A673 (cell line): ENCODE results near the gene HOXA13. TPM values are rescaled to one million over a fixed set of nuclear protein-coding genes. Genes with fewer than 3 reads are reported as not detected.
A peak's percentile ranks its signal among the peaks of the same experiment; 100 is the strongest.

ENCODE experiments used
- BruUV-seq: library from RNA; stranded (reverse); fragments of 400-500 nt; replicated peaks from 2 replicates; lab custom pipeline; 2021; lab: Mats Ljungman, UMichigan
- CTCF ChIA-PET: fragments of 300-600 bp; sonication (Branson Sonifier 250); formaldehyde crosslinking; loops from one replicate; lab custom pipeline; 2022; ENCODE audit warnings: antibody characterized with exemption; lab: Charles Lee
- POLR2A ChIA-PET: fragments of 300-600 bp; sonication (Branson Sonifier 250); formaldehyde crosslinking; loops from one replicate; lab custom pipeline; 2022; ENCODE audit warnings: antibody characterized with exemption; ENCODE audit not compliant: low non-redundant PET; lab: Charles Lee
- DNase-seq: peaks from one replicate; pipeline ENCODE4 v3.0.0-alpha.2; 2015; ENCODE audit warnings: low spot score
- H3K27ac ChIP-seq: fragments of 200-600 bp; sonication (generic); 2 replicates; pipeline ENCODE4 v1.5.1; 2016; ENCODE audit warnings: mixed run types, low read depth, mild to moderate bottlenecking, mixed read lengths, antibody characterized with exemption, low read length; ENCODE audit not compliant: poor library complexity, severe bottlenecking
- H3K27me3 ChIP-seq: fragments of 200-600 bp; sonication (generic); replicated peaks from 2 replicates; pipeline ENCODE4 v1.6.1; 2017; ENCODE audit warnings: mixed run types, low read depth, mild to moderate bottlenecking, mixed read lengths, antibody characterized with exemption, low read length; ENCODE audit not compliant: insufficient read depth, poor library complexity
- H3K36me3 ChIP-seq: fragments of 200-600 bp; sonication (generic); 2 replicates; pipeline ENCODE4 v1.6.1; 2016; ENCODE audit warnings: mixed run types, mild to moderate bottlenecking, mixed read lengths, antibody characterized with exemption, low read length; ENCODE audit not compliant: insufficient read depth, poor library complexity, severe bottlenecking
- H3K4me1 ChIP-seq: fragments of 200-600 bp; sonication (generic); 2 replicates; pipeline ENCODE4 v1.6.1; 2017; ENCODE audit warnings: mixed run types, mild to moderate bottlenecking, mixed read lengths, antibody characterized with exemption, low read length; ENCODE audit not compliant: insufficient read depth, poor library complexity, severe bottlenecking
- H3K4me3 ChIP-seq: fragments of 200-600 bp; sonication (generic); 2 replicates; pipeline ENCODE4 v1.5.1; 2016; ENCODE audit warnings: low read depth, mixed run types, mild to moderate bottlenecking, mixed read lengths, low read length; ENCODE audit not compliant: poor library complexity, severe bottlenecking
- H3K9me3 ChIP-seq: fragments of 200-600 bp; sonication (generic); 2 replicates; pipeline ENCODE4 v1.6.1; 2016; ENCODE audit warnings: mixed run types, low read depth, mild to moderate bottlenecking, mixed read lengths, antibody characterized with exemption, low read length; ENCODE audit not compliant: poor library complexity, severe bottlenecking
- EZH2 ChIP-seq: fragments of 200-600 bp; sonication (generic); IDR thresholded peaks from 2 replicates; pipeline ENCODE4 v1.6.1; 2017; ENCODE audit warnings: borderline replicate concordance, low read depth, mild to moderate bottlenecking, mixed read lengths, antibody characterized with exemption, low read length; ENCODE audit not compliant: poor library complexity, severe bottlenecking
- intact Hi-C: fragments of 100-400 bp; cut with micrococcal nuclease; formaldehyde crosslinking; loops from one replicate; pipeline ENCODE4 v1.10.0; 2022; ENCODE audit not compliant: unreplicated experiment
- total RNA-seq: library from RNA; stranded (reverse); gene quantifications from 2 replicates; pipeline ENCODE4 v1.2.3, GENCODE V29; 2021
- TF ChIP-seq, protein P1 (sequence below): fragments of 300-800, 200-600 bp; sonication (generic); conservative IDR thresholded peaks from 2 replicates; pipeline ENCODE4 v1.5.1; 2017; ENCODE audit warnings: low read depth, mild to moderate bottlenecking, antibody characterized with exemption, low read length, moderate library complexity, mixed read lengths

HOXA13 gene
- total RNA-seq, 1 experiment from 2014 or later = not detected

DNA sequence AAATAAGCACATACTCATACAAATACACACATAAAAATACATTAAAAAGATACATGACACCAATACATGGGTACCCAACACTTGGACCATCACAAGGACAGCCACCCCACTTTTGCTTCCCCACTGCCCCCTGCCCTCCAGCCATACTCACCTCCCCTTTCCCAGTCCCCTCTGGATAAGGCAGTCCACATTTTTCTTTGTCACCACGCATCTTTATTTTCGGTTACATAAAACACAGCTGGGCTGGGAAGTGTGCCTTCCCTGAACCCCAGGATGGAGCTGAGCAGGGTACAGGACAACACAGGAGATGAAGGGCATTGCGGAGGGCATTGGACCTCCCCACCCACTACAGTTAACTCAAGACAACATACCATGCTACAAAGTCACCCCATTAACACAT, 46.4 kb downstream of the HOXA13 start:
- Histone ChIP-seq H3K27ac (no peak overlapping the region), H3K9me3 (no peaks in the 10 kb centered on the region), H3K4me3 (no peak overlapping the region), H3K27me3 (peaks cover 93% of the 10 kb centered on the region), H3K4me1 (peaks cover 7% of the 10 kb centered on the region), H3K36me3 (no peaks in the 10 kb centered on the region)
- ChIA-PET CTCF (no interaction called here), POLR2A (no interaction called here)
- intact Hi-C loops = no loop called here
- TF ChIP-seq, protein P1, sequence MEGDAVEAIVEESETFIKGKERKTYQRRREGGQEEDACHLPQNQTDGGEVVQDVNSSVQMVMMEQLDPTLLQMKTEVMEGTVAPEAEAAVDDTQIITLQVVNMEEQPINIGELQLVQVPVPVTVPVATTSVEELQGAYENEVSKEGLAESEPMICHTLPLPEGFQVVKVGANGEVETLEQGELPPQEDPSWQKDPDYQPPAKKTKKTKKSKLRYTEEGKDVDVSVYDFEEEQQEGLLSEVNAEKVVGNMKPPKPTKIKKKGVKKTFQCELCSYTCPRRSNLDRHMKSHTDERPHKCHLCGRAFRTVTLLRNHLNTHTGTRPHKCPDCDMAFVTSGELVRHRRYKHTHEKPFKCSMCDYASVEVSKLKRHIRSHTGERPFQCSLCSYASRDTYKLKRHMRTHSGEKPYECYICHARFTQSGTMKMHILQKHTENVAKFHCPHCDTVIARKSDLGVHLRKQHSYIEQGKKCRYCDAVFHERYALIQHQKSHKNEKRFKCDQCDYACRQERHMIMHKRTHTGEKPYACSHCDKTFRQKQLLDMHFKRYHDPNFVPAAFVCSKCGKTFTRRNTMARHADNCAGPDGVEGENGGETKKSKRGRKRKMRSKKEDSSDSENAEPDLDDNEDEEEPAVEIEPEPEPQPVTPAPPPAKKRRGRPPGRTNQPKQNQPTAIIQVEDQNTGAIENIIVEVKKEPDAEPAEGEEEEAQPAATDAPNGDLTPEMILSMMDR = no peak
- no peak for TF ChIP-seq EZH2
- BruUV-seq = no TSS peak
- DNase-seq = no peak

DNA sequence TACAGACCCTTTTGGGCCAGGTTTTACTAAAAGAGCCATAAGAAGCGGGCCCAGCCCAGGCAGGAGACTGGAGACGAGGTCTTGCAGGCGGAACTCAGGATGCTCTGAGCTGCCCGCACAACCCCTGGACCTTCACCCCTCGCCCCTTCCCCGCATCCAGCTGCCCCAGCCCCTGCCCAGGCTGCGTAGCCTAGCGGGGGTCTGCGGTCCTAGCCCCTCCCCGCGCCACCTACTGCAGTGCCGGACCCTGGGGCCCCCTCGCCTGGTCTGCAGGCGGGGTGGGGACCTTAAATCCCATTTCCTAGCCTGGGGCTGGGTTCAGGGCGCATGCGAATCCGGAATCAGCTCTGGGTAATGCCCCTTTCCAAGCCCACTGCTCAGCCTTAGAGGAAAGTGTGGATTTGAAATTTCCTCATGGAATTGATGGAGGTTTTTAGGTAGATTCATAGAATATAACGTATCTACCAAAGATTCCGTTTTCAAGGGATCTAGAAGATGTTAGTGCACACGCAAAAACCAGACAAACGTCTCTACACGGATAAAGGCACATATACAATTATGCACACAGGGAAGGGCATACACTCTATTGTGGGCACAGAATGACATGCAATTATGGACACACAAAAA, 47.0 kb downstream of the HOXA13 start:
- POLR2A ChIA-PET = no interaction called here

DNA sequence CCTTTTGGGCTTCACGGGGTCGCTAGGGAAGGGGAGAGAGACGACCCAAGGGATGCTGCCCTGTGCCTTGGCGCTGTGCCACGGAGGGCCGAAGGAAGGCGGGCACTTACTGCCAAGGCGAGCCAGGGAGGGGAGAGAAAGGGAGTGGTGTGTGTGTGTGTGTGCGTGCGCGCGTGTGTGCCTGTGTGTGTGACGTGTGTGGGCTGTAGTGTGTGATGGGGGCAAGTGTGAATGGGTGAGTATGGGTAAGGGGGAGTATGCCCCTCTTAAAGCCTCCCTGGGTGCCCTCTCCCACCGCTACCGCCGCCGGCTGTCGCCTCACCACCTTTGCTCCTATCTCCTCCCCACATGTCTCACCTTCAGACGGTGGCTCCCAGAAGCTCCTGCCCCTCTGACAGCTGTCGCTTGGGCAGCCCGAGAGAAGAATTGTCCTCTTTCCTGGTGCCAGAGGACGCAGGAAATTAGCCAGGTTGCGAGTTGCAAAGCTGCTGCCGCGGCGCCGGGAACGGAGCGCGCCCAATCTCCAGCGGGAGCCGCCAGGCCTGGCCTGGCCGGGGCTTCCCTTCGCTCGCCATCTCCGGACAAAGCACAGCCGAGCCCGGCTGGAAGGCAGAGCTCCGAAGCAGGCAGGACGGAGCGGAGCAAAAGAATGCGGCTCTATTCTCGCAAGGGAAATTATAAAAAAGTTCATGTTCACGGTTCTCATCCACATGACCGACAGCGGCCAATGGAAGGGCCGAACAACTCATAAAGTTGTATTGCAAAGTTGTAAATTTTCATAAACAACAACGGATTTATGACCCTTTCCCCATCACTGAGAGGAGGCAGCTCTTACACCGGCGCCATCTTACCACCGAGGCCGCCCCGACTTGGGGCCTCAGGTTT, 47.7 kb downstream of the HOXA13 start, which contains the start of gene HOXA3:
HOXA3 (minus strand) TSS at position 653 of the 885 bp plus-strand sequence. CDS start 41,943 bp downstream, outside the sequence.
- Histone ChIP-seq H3K9me3 (no peaks in the 10 kb centered on the region), H3K4me1 (peaks cover 13% of the 10 kb centered on the region), H3K27me3 (peaks cover 94% of the 10 kb centered on the region), H3K36me3 (no peaks in the 10 kb centered on the region), H3K4me3 (no peak within 1 kb of the TSS), H3K27ac (no peak within 1 kb of the TSS)
- intact Hi-C loops = no loop called here
- no TSS peak for BruUV-seq
- CTCF ChIA-PET = no interaction called here
- DNase-seq = no peak
- POLR2A ChIA-PET = no interaction called here
- TF ChIP-seq EZH2 = peak; percentile 93
- TF ChIP-seq, protein P1 = no peak

More for the DNA sequence above, 47.0 kb downstream of the HOXA13 start:
- Histone ChIP-seq H3K4me1 (peaks cover 13% of the 10 kb centered on the region), H3K36me3 (no peaks in the 10 kb centered on the region), H3K9me3 (no peaks in the 10 kb centered on the region), H3K27ac (no peak overlapping the region), H3K27me3 (peaks cover 94% of the 10 kb centered on the region), H3K4me3 (no peak overlapping the region)
- BruUV-seq = no TSS peak
- no peak for DNase-seq
- intact Hi-C loops = no loop called here
- TF ChIP-seq, protein P1 = no peak
- no peak for TF ChIP-seq EZH2
- CTCF ChIA-PET = no interaction called here
